Psoas muscle (tissue), 8 donors: Measurements from ENCODE around the gene PACSIN2. TPM values are rescaled to one million over a fixed set of nuclear protein-coding genes. Genes with fewer than 3 reads are reported as not detected.
"Not testable (repeated sequence)": the region's sequence is repeated elsewhere in the genome, so short reads cannot be mapped to it uniquely, and the experiment has no call there.

ENCODE experiments used
- ATAC-seq, 4 donors: fragments of 200-7000 bp; cut with Tn5 transposase; one replicate each; pipeline ENCODE4 v1.9.1; 2020; ENCODE audit warnings: moderate library complexity in 3 of 4, mild to moderate bottlenecking in 2 of 4
- DNase-seq, 2 donors: peaks; one replicate each; pipeline ENCODE4 v3.0.0-alpha.2; 2020
- H3K27ac ChIP-seq: fragments of 200-600 bp; one replicate; pipeline ENCODE4 v1.8.0; 2022
- H3K27me3 ChIP-seq, 3 donors: fragments of 200-600 bp in 1 of 3; one replicate each; pipeline versions ENCODE4 v1.6.1 to v1.8.0; 2013 to 2022; ENCODE audit warnings: low read length in 2 of 3, mild to moderate bottlenecking in 2 of 3, moderate library complexity in 1 of 3; ENCODE audit not compliant: insufficient read depth in 3 of 3
- H3K36me3 ChIP-seq, 2 donors: fragments of 200-600 bp in 1 of 2; one replicate each; pipeline versions ENCODE4 v1.6.1 to v1.8.0; 2013 to 2022; ENCODE audit warnings: low read depth in 1 of 2, mild to moderate bottlenecking in 1 of 2, moderate library complexity in 1 of 2; ENCODE audit not compliant: insufficient read depth in 1 of 2
- H3K4me1 ChIP-seq: fragments of 200-600 bp; one replicate; pipeline ENCODE4 v1.8.0; 2022
- H3K4me3 ChIP-seq: fragments of 200-600 bp; one replicate; pipeline ENCODE4 v1.8.0; 2022; ENCODE audit warnings: mild to moderate bottlenecking
- H3K9me3 ChIP-seq: fragments of 200-600 bp; one replicate; pipeline ENCODE4 v1.8.0; 2022
- CTCF ChIP-seq: fragments of 200-600 bp; IDR thresholded peaks from one replicate; pipeline ENCODE4 v1.8.0; 2022; ENCODE audit warnings: antibody characterized with exemption
- WGBS, 3 donors: extraction: QIAGEN DNeasy Blood & Tissue Kit; methylation state at CpG; one replicate each; pipeline versions ENCODE4 v1.1.6 to v1.1.7; 2013; 5-methylcytosine and 5-hydroxymethylcytosine counted together
- intact Hi-C, 2 donors: fragments of 100-400 bp; cut with DNase I; formaldehyde crosslinking; loops; one replicate each; pipeline versions ENCODE4 v1.11.0 to v1.14.2; 2022
- polyA plus RNA-seq, 3 donors: library from polyadenylated mRNA; stranded (reverse); fragments of 200-250 nt; gene quantifications; one replicate each; pipeline ENCODE4 v1.2.3, GENCODE V29; 2013
- total RNA-seq, 4 donors: library from RNA; stranded (reverse); fragmentation: NEBNext Ultra II Directional in 2 of 4; extraction: Animal tissue kit (Norgen Biotek cat#: 25700) in 2 of 4; gene quantifications; one replicate each; pipeline versions ENCODE4 v1.2.1 to v1.2.4, GENCODE V29; 2021 to 2023
- donor health status: healthy with polysubstance abuse.
- donor health status: DM: no; HTN: no; CAD: no; lungs with moderate emphysema.
- donor health status: Bipolar disorder and iron deficiency.
- donor health status: healthy.
- donor health status: DM: yes; HTN: yes; CAD: no.
- donor health status: DM: no; HTN: no; CAD: no.
- donor health status: DM: no; HTN: no; CAD: no.
- donor health status: DM: yes; HTN: yes; CAD: no.

The PACSIN2 gene
- total and polyA plus RNA-seq, 7 donors = 21.0 to 52.2 (median 31.4) TPM

- Histone ChIP-seq H3K27me3 (no peaks in the 10 kb centered on the region), H3K27ac (peak overlapping the region; percentile 23), H3K4me3 (no peak overlapping the region), H3K4me1 (peaks cover 61% of the 10 kb centered on the region), H3K36me3 (no peaks in the 10 kb centered on the region), H3K9me3 (no peaks in the 10 kb centered on the region)
- 58 to 77% (median 61%) methylated on average over 8 of the region's 8 CpGs for WGBS, 3 donors
- DNase-seq = no peak
- intact Hi-C loops = no loop called here
- peak in 2 of 4 donors; percentile 56 to 60 for ATAC-seq
- TF ChIP-seq CTCF = no peak
Measured at GRCh38 chr22:43000441-43001175, 14.3 kb downstream of the PACSIN2 start.

GRCh38 chr22:42997582-42998090, 17.3 kb downstream of the PACSIN2 start:
- WGBS, 3 donors = 78 to 81% (median 78%) methylated on average over 6 of the region's 6 CpGs
- no peak overlapping the region for H3K4me3 ChIP-seq
- intact Hi-C loops = no loop called here
- no peaks in the 10 kb centered on the region for H3K27me3 ChIP-seq
- no peak overlapping the region for H3K27ac ChIP-seq
- no peak for DNase-seq
- no peaks in the 10 kb centered on the region for H3K36me3 ChIP-seq
- TF ChIP-seq CTCF = no peak
- H3K9me3 ChIP-seq = no peaks in the 10 kb centered on the region
- no peak for ATAC-seq
- H3K4me1 ChIP-seq = peaks cover 76% of the 10 kb centered on the region

- peaks cover 68% of the 10 kb centered on the region for H3K4me1 ChIP-seq
- no peak for TF ChIP-seq CTCF
Measured at GRCh38 chr22:42996646-42997365, 18.1 kb downstream of the PACSIN2 start.

GRCh38 chr22:42995654-42996053, 19.3 kb downstream of the PACSIN2 start:
- DNase-seq, ATAC-seq, H3K27me3 ChIP-seq, H3K4me3 ChIP-seq, intact Hi-C loops, H3K9me3 ChIP-seq, H3K36me3 ChIP-seq: not testable (repeated sequence)
- 79 to 91% (median 87%) methylated on average over 7 of the region's 7 CpGs for WGBS, 3 donors
- peaks cover 60% of the 10 kb centered on the region for H3K4me1 ChIP-seq
- H3K27ac ChIP-seq = peak overlapping the region; percentile 58

More at GRCh38 chr22:42996646-42997365, 18.1 kb downstream of the PACSIN2 start:
- Histone ChIP-seq H3K36me3 (no peaks in the 10 kb centered on the region), H3K9me3 (no peaks in the 10 kb centered on the region), H3K4me3 (no peak overlapping the region), H3K27me3 (no peaks in the 10 kb centered on the region), H3K27ac (no peak overlapping the region)
- 57 to 70% (median 59%) methylated on average over 10 of the region's 10 CpGs for WGBS, 3 donors
- no peak for DNase-seq
- intact Hi-C loops = no loop called here
- ATAC-seq = no peak

GRCh38 chr22:42994917-42995562, 19.9 kb downstream of the PACSIN2 start:
- intact Hi-C loops = no loop called here
- TF ChIP-seq CTCF = no peak
- 28 to 42% (median 31%) methylated on average over 9 of the region's 9 CpGs for WGBS, 3 donors
- Histone ChIP-seq H3K4me3 (peak overlapping the region; percentile 29), H3K9me3 (no peaks in the 10 kb centered on the region), H3K27ac (peak overlapping the region; percentile 58), H3K36me3 (no peaks in the 10 kb centered on the region), H3K4me1 (peaks cover 60% of the 10 kb centered on the region), H3K27me3 (no peaks in the 10 kb centered on the region)
- DNase-seq (peak in 1 of 2 donors; percentile 56), ATAC-seq (peak; percentile 60 to 85 (median 74))
